ENCODE results near the gene UGT1A9. TPM values are rescaled to one million over a fixed set of nuclear protein-coding genes. Genes with fewer than 3 reads are reported as not detected.

Gene UGT1A9
- total RNA-seq, 1 experiment from 2014 or later: 0.10 TPM

DNA sequence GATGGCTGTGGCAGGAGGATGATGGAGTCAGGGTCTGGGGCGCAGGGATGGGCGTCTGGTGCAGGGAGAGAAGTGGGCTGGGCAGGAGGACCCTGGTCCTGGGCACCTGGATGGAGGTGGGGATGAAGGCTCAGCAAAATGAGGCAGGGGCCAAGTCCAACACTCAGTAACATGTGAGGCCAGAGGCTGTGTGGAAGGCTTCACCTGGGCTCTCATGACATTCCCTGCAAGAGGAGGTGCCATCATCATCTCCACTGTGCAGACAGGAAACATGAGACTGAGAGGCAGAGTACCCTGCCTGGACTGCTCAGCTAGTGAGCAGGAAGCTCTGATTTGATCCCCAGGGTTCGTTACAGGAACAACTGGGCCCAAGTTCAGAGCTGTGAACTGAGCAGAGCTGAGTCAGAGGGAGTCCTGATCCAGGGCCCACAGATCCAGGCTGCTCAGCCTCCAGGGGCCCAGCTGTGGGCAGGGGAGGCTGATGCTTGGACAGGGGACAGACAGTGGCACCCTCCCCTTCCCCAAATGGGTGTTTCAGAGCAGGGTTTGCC lies 145.7 kb downstream of the UGT1A9 start:
- no peak for DNase-seq (ENCODE audit: low spot score)

GRCh38 chr2:233817995-233818638 lies 146.4 kb downstream of the UGT1A9 start:
- no peak for DNase-seq (ENCODE audit: low spot score)

GRCh38 chr2:233818639-233819621 lies 147.2 kb downstream of the UGT1A9 start:
- DNase-seq (ENCODE audit: low spot score): no peak

DNA sequence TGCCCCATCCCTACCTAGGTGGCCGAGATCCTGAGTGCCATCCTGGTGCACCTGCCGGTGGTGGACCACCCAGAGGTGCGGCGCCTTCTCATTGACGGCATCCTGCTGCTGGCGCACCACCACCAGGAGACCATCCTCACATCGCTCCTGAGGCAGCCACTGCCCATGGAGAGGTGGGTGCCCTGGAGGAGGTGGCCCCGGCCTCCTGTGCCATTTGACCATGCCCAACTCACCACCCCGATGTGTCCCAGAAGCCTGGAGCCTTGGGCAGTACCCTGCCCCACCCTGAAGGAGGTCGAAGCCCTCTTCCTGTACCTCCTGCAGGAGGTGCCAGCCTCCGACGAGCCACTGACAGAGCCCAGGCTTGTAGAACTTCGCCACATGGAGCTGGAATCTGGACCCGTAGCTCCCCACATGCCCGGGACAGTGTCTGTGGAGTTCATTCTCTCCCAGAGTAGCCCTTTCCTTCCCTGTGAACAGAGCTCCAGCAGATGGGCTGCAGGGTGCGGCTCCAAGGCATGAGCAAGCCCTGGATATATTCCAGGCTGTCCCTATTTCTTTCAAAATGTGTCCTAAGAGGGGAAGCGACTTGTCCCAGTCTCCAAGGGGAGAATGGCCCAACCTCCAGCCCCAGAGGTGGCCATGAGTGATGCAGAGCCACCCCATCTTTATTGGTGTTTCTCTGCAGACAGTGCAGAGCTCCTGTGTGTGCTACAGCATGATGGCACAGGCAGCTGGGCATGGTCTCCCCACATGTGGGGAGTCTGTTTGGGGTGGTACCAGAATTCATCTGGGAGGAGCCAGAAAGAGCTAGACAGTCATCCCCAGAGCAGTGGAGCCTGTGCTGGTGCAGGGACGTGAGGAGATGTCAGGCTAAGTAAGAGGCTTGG lies 148.4 kb downstream of the UGT1A9 start:
- DNase-seq (ENCODE audit: low spot score): no peak

DNA sequence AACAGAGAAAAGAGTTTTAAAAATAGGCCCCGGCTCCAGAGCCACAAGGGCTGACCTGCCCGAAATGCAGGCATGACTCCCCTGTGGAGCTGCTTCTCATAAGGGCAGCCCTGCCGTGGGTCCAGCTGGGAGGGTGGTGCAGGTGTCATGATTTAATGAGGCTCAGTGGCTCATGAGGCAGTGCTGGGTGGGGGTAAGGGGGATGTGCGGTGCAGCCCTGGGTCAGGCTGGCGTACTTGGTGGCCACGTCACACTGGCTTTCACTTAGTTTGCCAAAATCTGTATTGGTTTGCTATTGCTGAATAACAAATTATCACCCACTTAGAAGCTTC lies 149.0 kb downstream of the UGT1A9 start:
- no peak for DNase-seq (ENCODE audit: low spot score)

GRCh38 chr2:233821196-233821595 lies 149.5 kb downstream of the UGT1A9 start:
- no peak for DNase-seq (ENCODE audit: low spot score)

DNA sequence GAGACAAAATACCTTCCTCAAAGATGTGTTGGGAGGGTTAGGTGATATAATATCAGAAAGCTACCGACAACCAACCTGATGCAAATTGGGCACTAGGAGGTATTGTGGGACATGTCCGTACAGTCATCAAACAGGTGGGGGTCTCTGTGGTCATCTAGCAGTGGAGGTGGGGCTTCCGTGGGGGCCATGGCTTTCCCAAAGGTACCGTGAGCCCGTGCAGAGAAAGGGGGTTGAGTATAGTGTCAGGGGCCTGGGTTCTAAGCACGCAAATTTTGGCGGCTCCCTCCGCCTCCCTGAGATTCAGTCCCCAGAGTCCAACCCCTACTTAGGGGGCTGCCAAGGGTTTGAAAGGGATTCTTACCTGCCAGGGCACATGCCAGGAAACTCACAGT lies 150.0 kb downstream of the UGT1A9 start:
- no peak for DNase-seq (ENCODE audit: low spot score)

GRCh38 chr2:233822101-233822771 lies 150.5 kb downstream of the UGT1A9 start:
- no peak for DNase-seq (ENCODE audit: low spot score)

Other genes with a start within 250 kb of the UGT1A9 start
- gene USP40, start 105.1 kb upstream of the UGT1A9 start, total RNA-seq (2014; rRNA removed; shearing (Covaris generic)): 12.2 and 20.6 TPM in 2 replicates
- gene UGT1A8, start 54.3 kb upstream of the UGT1A9 start, total RNA-seq (2014; rRNA removed; shearing (Covaris generic)): not detected in 2 replicates
- gene UGT1A10, start 35.5 kb upstream of the UGT1A9 start, total RNA-seq (2014; rRNA removed; shearing (Covaris generic)): not detected in 2 replicates
- gene UGT1A7, start 10.0 kb downstream of the UGT1A9 start, total RNA-seq (2014; rRNA removed; shearing (Covaris generic)): not detected in 2 replicates
- gene UGT1A6, start 21.0 kb downstream of the UGT1A9 start, total RNA-seq (2014; rRNA removed; shearing (Covaris generic)): 2.6 and 3.1 TPM in 2 replicates
- gene UGT1A5, start 41.0 kb downstream of the UGT1A9 start, total RNA-seq (2014; rRNA removed; shearing (Covaris generic)): not detected in 2 replicates
- 0.04 TPM in 1 of 2 replicates, not detected in the other for gene UGT1A4, start 46.8 kb downstream of the UGT1A9 start, total RNA-seq (2014; rRNA removed; shearing (Covaris generic))
- gene UGT1A3, start 57.1 kb downstream of the UGT1A9 start, total RNA-seq (2014; rRNA removed; shearing (Covaris generic)): not detected in 2 replicates
- 0.25 and 0.45 TPM in 2 replicates for gene UGT1A1, start 88.4 kb downstream of the UGT1A9 start, total RNA-seq (2014; rRNA removed; shearing (Covaris generic))
- gene MROH2A, start 106.4 kb downstream of the UGT1A9 start, total RNA-seq (2014; rRNA removed; shearing (Covaris generic)): 0.02 TPM in 1 of 2 replicates, not detected in the other
- 83.4 and 105 TPM in 2 replicates for gene HJURP, start 182.6 kb downstream of the UGT1A9 start, total RNA-seq (2014; rRNA removed; shearing (Covaris generic))
- 1.3 and 7.6 TPM in 2 replicates for gene TRPM8, start 245.5 kb downstream of the UGT1A9 start, total RNA-seq (2014; rRNA removed; shearing (Covaris generic))

Data from H4 (cell line).